ENCODE measurements around the gene PIKFYVE. TPM values are rescaled to one million over a fixed set of nuclear protein-coding genes. Genes with fewer than 3 reads are reported as not detected.
"Not testable (repeated sequence)": the region's sequence is repeated elsewhere in the genome, so short reads cannot be mapped to it uniquely, and the experiment has no call there.

Gene PIKFYVE, protein sequence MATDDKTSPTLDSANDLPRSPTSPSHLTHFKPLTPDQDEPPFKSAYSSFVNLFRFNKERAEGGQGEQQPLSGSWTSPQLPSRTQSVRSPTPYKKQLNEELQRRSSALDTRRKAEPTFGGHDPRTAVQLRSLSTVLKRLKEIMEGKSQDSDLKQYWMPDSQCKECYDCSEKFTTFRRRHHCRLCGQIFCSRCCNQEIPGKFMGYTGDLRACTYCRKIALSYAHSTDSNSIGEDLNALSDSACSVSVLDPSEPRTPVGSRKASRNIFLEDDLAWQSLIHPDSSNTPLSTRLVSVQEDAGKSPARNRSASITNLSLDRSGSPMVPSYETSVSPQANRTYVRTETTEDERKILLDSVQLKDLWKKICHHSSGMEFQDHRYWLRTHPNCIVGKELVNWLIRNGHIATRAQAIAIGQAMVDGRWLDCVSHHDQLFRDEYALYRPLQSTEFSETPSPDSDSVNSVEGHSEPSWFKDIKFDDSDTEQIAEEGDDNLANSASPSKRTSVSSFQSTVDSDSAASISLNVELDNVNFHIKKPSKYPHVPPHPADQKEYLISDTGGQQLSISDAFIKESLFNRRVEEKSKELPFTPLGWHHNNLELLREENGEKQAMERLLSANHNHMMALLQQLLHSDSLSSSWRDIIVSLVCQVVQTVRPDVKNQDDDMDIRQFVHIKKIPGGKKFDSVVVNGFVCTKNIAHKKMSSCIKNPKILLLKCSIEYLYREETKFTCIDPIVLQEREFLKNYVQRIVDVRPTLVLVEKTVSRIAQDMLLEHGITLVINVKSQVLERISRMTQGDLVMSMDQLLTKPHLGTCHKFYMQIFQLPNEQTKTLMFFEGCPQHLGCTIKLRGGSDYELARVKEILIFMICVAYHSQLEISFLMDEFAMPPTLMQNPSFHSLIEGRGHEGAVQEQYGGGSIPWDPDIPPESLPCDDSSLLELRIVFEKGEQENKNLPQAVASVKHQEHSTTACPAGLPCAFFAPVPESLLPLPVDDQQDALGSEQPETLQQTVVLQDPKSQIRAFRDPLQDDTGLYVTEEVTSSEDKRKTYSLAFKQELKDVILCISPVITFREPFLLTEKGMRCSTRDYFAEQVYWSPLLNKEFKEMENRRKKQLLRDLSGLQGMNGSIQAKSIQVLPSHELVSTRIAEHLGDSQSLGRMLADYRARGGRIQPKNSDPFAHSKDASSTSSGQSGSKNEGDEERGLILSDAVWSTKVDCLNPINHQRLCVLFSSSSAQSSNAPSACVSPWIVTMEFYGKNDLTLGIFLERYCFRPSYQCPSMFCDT (N-terminal part only)
- total RNA-seq (10 to 100 TPM; 50.0 to 55.0 TPM), polyA plus RNA-seq (ENCODE audit: insufficient read depth, low read depth, low replicate concordance) (29.0 TPM)
- long read RNA-seq, donor 1, partial matches to known transcripts = 0 of 1 reads
- long read RNA-seq, donor 1, other reads (novel, unspliced or antisense) = 0 of 1 reads
- long read RNA-seq, donor 2 = 0 reads

DNA sequence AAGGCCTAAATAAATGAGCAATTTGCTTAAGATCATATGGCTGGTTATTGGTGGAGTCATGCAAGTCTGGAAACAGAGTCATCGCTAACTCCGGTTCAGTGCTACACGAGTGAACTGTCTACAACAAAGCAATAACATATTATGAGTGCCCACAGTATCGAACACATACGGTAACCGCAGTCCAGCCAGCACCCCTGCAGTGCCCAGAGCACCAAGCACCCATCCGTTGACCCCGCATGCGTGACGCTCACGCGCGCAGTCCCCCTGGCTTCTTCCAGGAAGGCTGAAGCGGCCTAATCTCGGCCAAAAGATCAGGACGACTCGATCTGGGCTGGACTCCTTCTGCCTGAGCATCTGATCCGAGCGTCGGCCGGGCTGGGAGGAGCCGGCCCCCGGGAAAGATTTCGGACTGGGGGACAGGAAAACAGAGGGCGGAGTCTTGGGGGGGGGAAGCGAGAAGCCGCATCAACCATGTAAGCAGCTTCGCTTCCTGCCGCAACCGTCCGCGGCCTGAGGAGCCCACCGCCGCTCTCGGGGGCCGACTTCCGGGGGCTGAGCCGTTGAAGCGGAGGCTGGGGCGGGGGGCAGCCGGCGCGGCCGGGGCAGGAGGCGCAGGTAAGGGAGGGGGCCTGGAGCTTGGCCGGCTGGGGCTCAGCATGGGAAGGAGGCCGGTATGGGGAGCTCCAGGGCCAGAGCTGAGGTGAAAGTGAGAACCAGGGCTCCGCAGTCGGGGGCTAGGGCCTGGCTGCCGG lies at the start of gene PIKFYVE:
Gene PIKFYVE, plus strand, starts transcription at position 455 of the 752 bp plus-strand sequence. CDS start 5,265 bp downstream, outside the sequence.
- intact Hi-C loops (cut with DNase I; ENCODE audit: low total_unique reads) = no loop called here
- TF ChIP-seq POLR2A (IDR thresholded peaks at IDR 0.05) = peak; percentile 57
- TF ChIP-seq, protein P1, sequence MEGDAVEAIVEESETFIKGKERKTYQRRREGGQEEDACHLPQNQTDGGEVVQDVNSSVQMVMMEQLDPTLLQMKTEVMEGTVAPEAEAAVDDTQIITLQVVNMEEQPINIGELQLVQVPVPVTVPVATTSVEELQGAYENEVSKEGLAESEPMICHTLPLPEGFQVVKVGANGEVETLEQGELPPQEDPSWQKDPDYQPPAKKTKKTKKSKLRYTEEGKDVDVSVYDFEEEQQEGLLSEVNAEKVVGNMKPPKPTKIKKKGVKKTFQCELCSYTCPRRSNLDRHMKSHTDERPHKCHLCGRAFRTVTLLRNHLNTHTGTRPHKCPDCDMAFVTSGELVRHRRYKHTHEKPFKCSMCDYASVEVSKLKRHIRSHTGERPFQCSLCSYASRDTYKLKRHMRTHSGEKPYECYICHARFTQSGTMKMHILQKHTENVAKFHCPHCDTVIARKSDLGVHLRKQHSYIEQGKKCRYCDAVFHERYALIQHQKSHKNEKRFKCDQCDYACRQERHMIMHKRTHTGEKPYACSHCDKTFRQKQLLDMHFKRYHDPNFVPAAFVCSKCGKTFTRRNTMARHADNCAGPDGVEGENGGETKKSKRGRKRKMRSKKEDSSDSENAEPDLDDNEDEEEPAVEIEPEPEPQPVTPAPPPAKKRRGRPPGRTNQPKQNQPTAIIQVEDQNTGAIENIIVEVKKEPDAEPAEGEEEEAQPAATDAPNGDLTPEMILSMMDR (IDR thresholded peaks at IDR 0.05) = peak in 2 of 3 experiments; percentile 7 to 25
- H3K4me1 ChIP-seq = peaks cover 18% of the 10 kb centered on the region
- H3K4me3 ChIP-seq = peak within 1 kb of the TSS; percentile 96 to 99
- WGBS, 2 donors = 0% methylated on average over 20 to 50 of the region's 50 CpGs
- no peaks in the 10 kb centered on the region for H3K9me3 ChIP-seq
- DNase-seq = peak; percentile 98
- no peaks in the 10 kb centered on the region for H3K27me3 ChIP-seq
- H3K36me3 ChIP-seq (ENCODE audit: low read depth, missing control alignments) = no peaks in the 10 kb centered on the region
- peak within 1 kb of the TSS; percentile 96 to 98 for H3K27ac ChIP-seq

DNA sequence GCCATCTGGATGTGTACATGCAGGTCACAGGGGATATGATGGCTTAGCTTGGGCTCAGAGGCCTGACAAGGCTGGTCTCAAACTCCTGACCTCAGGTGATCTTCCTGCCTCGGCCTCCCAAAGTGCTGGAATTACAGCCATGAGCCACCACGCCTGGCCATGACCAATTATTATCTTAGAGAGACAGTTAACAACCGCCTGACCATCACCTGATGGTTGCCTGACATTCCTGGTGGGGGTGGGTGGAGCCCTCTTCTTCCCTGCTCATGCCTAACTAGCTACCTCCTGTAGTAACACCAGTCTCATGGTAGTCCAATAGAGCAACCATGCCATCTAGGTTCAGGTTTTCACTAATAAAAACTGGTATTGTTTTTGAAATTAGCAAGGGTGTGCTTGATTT lies 44.2 kb upstream of the PIKFYVE start:
- H3K27ac ChIP-seq = not testable (repeated sequence)
- 89 to 95% methylated on average over 3 of the region's 3 CpGs for WGBS, 2 donors

DNA sequence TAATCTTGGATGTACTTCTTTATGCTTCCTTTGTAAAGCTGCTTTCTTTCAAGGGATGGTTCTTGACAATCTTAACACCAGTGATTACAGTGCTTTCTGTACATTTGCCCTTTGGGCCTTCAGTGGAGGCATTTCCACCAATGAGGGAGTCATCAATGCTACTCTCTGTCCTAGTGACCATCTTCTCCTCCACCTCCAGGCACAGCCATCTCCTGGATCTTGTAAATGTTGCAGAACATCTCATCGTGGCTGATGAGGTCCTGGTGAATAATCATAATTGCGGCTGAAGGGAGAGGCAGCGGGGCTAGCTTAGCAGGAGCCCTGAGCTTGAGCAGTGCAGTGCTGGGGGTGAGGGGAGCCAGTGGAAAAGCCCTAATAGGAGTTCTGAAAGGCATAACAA lies 43.7 kb upstream of the PIKFYVE start:
- TF ChIP-seq, protein P1 (IDR thresholded peaks at IDR 0.05) = no peak
- no peak for TF ChIP-seq POLR2A (IDR thresholded peaks at IDR 0.05)
- intact Hi-C loops (cut with DNase I; ENCODE audit: low total_unique reads) = no loop called here
- no peak for DNase-seq
- H3K4me1 ChIP-seq = no peaks in the 10 kb centered on the region
- no peak overlapping the region for H3K27ac ChIP-seq
- WGBS, 2 donors = 91 to 94% methylated on average over 3 of the region's 3 CpGs
- H3K9me3 ChIP-seq = no peaks in the 10 kb centered on the region
- H3K4me3 ChIP-seq = no peak overlapping the region
- H3K27me3 ChIP-seq = no peaks in the 10 kb centered on the region
- no peaks in the 10 kb centered on the region for H3K36me3 ChIP-seq (ENCODE audit: low read depth, missing control alignments)

More for the DNA sequence above, 44.2 kb upstream of the PIKFYVE start:
- intact Hi-C loops (cut with DNase I; ENCODE audit: low total_unique reads); H3K36me3 ChIP-seq (ENCODE audit: low read depth, missing control alignments); H3K27me3 ChIP-seq; H3K4me1 ChIP-seq; H3K4me3 ChIP-seq; DNase-seq; H3K9me3 ChIP-seq: not testable (repeated sequence)

DNA sequence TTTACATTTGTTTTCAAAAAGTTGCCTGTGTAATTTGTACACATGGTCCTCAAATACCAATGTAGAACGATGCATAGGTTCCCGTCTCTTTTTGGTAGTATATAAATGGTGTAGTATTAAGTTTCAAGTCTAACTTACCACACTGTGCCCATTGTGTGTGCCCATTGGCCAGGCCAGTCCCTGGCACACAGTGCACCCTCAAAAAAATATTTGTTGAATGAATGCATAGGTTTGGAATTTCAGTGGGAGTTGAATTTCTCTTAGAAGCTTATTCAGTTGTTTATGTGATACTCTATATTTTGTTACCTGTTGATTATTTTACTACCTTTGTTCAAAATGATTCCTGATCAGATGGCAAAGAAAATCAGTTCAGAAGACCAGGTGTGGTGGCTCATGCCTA lies 41.3 kb upstream of the PIKFYVE start:
- Histone ChIP-seq H3K27me3 (no peaks in the 10 kb centered on the region), H3K27ac (no peak overlapping the region), H3K4me3 (no peak overlapping the region), H3K36me3 (ENCODE audit: low read depth, missing control alignments) (no peaks in the 10 kb centered on the region), H3K4me1 (no peaks in the 10 kb centered on the region), H3K9me3 (no peaks in the 10 kb centered on the region)
- TF ChIP-seq, protein P1 (IDR thresholded peaks at IDR 0.05) = no peak
- no peak for TF ChIP-seq POLR2A (IDR thresholded peaks at IDR 0.05)
- no peak for DNase-seq
- 96 to 98% methylated on average over 2 of the region's 2 CpGs for WGBS, 2 donors
- intact Hi-C loops (cut with DNase I; ENCODE audit: low total_unique reads) = no loop called here
